WTC11 (cell line): ENCODE results near the gene RPH3AL. TPM values are rescaled to one million over a fixed set of nuclear protein-coding genes. Genes with fewer than 3 reads are reported as not detected.

Source experiments
- ATAC-seq: fragments of 200-7000 bp; cut with Tn5 transposase; 2 replicates; pipeline ENCODE4 v1.10.0; 2021; ENCODE audit warnings: mild to moderate bottlenecking, moderate library complexity
- CTCF ChIA-PET: fragments of 300-600 bp; sonication (Branson Sonifier 250); formaldehyde crosslinking; loops from one replicate; lab custom pipeline; 2021; ENCODE audit warnings: antibody characterized with exemption; lab: Charles Lee
- POLR2A ChIA-PET: fragments of 350-600 bp; sonication (Branson Sonifier 250); formaldehyde crosslinking; loops from one replicate; lab custom pipeline; 2021; ENCODE audit warnings: antibody characterized with exemption; lab: Charles Lee
- DNase-seq: peaks from one replicate; pipeline ENCODE4 v3.0.0; 2021; ENCODE audit warnings: low spot score
- H3K27ac Mint-ChIP-seq: 2 replicates; pipeline ENCODE4 v1.8.0; 2021; ENCODE audit warnings: mixed read lengths
- H3K27me3 Mint-ChIP-seq: 2 replicates; pipeline ENCODE4 v1.8.0; 2021; ENCODE audit warnings: low read depth, mild to moderate bottlenecking, moderate library complexity, mixed read lengths
- H3K36me3 Mint-ChIP-seq: 2 replicates; pipeline ENCODE4 v1.8.0; 2021; ENCODE audit warnings: mixed read lengths
- H3K4me1 Mint-ChIP-seq: 2 replicates; pipeline ENCODE4 v1.8.0; 2022; ENCODE audit warnings: mixed read lengths
- H3K4me3 Mint-ChIP-seq: 2 replicates; pipeline ENCODE4 v1.8.0; 2021; ENCODE audit warnings: mild to moderate bottlenecking, moderate library complexity, mixed read lengths
- H3K9me3 Mint-ChIP-seq: 2 replicates; pipeline ENCODE4 v1.8.0; 2021; ENCODE audit warnings: mixed read lengths
- ATF1 ChIP-seq: sonication (generic); formaldehyde crosslinking; IDR thresholded peaks from 2 replicates; pipeline ENCODE4 v1.8.1; 2023; ENCODE audit warnings: mild to moderate bottlenecking, moderate library complexity, missing genetic modification reagents
- CREM ChIP-seq: sonication (generic); formaldehyde crosslinking; IDR thresholded peaks from 2 replicates; pipeline ENCODE4 v1.8.1; 2022; ENCODE audit warnings: mild to moderate bottlenecking, missing genetic modification reagents, moderate library complexity
- CTCF ChIP-seq: fragments of 200-600 bp; IDR thresholded peaks from 2 replicates; pipeline ENCODE4 v1.8.0; 2022; ENCODE audit warnings: antibody characterized with exemption
- E2F1 ChIP-seq: sonication (generic); formaldehyde crosslinking; IDR thresholded peaks from 2 replicates; pipeline ENCODE4 v1.8.0; 2022; ENCODE audit warnings: mild to moderate bottlenecking, missing genetic modification reagents
- ESRRA ChIP-seq: sonication (generic); formaldehyde crosslinking; IDR thresholded peaks from 2 replicates; pipeline ENCODE4 v1.8.1; 2022; ENCODE audit warnings: mild to moderate bottlenecking, missing genetic modification reagents, borderline replicate concordance
- FOXK1 ChIP-seq: sonication (generic); formaldehyde crosslinking; IDR thresholded peaks from 2 replicates; pipeline ENCODE4 v1.8.0; 2022; ENCODE audit warnings: mild to moderate bottlenecking, moderate library complexity, missing genetic modification reagents
- JUN ChIP-seq: sonication (generic); formaldehyde crosslinking; IDR thresholded peaks from 2 replicates; pipeline ENCODE4 v1.8.0; 2023; ENCODE audit warnings: mild to moderate bottlenecking, missing genetic modification reagents
- MXD4 ChIP-seq: fragments of 250-450 bp; sonication (Bioruptor Pico); IDR thresholded peaks from 2 replicates; pipeline ENCODE4 v1.8.0; 2021; ENCODE audit warnings: mild to moderate bottlenecking, moderate library complexity, borderline replicate concordance
- OVOL2 ChIP-seq: fragments of 250-450 bp; sonication (Bioruptor Pico); IDR thresholded peaks from 2 replicates; pipeline ENCODE4 v1.9.0; 2021; ENCODE audit warnings: mild to moderate bottlenecking, borderline replicate concordance
- ZNF416 ChIP-seq: fragments of 250-450 bp; sonication (Bioruptor Pico); IDR thresholded peaks from 2 replicates; pipeline ENCODE4 v1.9.0; 2021; ENCODE audit warnings: mild to moderate bottlenecking, inconsistent platforms
- total RNA-seq: library from RNA; stranded (reverse); gene quantifications from 3 replicates; pipeline ENCODE4 v1.2.3, GENCODE V29; 2021

Gene RPH3AL
- total RNA-seq, 1 experiment from 2014 or later: 2.0 TPM

- DNase-seq (no peak), ATAC-seq (no peak)
- H3K4me3 Mint-ChIP-seq: no peak overlapping the region
- TF ChIP-seq ESRRA (CRISPR knock-in tag): no peak
- TF ChIP-seq ZNF416 (CRISPR knock-in tag): no peak
- TF ChIP-seq OVOL2 (CRISPR knock-in tag): no peak
- no peak for TF ChIP-seq CREM
- no peak for TF ChIP-seq FOXK1 (CRISPR knock-in tag)
- no peak for TF ChIP-seq E2F1 (CRISPR knock-in tag)
- TF ChIP-seq CTCF: no peak
- no peak for TF ChIP-seq MXD4
- no peak for TF ChIP-seq ATF1 (CRISPR knock-in tag)
- no peak for TF ChIP-seq JUN
- CTCF ChIA-PET: interaction anchor here (0.6 to 1.6 kb wide), 4 partner anchors 18 to 402 kb away, joined by 3 to 5 read pairs (median 3); no protein-coding TSS in a partner anchor
- no peak overlapping the region for H3K27ac Mint-ChIP-seq
- H3K36me3 Mint-ChIP-seq: no peaks in the 10 kb centered on the region
- peaks cover 2% of the 10 kb centered on the region; the same call in 1 of the 2 replicates for H3K27me3 Mint-ChIP-seq
- H3K4me1 Mint-ChIP-seq: no peaks in the 10 kb centered on the region
- no peaks in the 10 kb centered on the region for H3K9me3 Mint-ChIP-seq
- POLR2A ChIA-PET: no interaction called here
Observed at GRCh38 chr17:162689-163088, 189.9 kb downstream of the RPH3AL start.

Other genes starting within 250 kb of the RPH3AL start
- gene SCGB1C2, start 215.2 kb downstream of the RPH3AL start, total RNA-seq: not detected in 3 replicates
- 2.1 to 2.7 TPM (median 2.5 TPM) in 3 replicates for gene DOC2B, start 171.2 kb downstream of the RPH3AL start, total RNA-seq
- gene RFLNB, start 93.1 kb upstream of the RPH3AL start, total RNA-seq: 16.0 to 19.4 TPM (median 18.4 TPM) in 3 replicates